Endothelial cell (in vitro differentiated cells): ENCODE data around the gene TFCP2L1. TPM values are rescaled to one million over a fixed set of nuclear protein-coding genes. Genes with fewer than 3 reads are reported as not detected.

Source experiments
- DNase-seq: peaks from one replicate; pipeline ENCODE4 v3.0.0; 2021; ENCODE audit warnings: low spot score
- H3K27ac Mint-ChIP-seq: one replicate; pipeline ENCODE4 v1.8.0; 2021; ENCODE audit warnings: mixed read lengths, inconsistent platforms; ENCODE audit not compliant: unreplicated experiment
- H3K27me3 Mint-ChIP-seq: one replicate; pipeline ENCODE4 v1.8.0; 2021; ENCODE audit warnings: mild to moderate bottlenecking, moderate library complexity, mixed read lengths, inconsistent platforms; ENCODE audit not compliant: unreplicated experiment
- H3K36me3 Mint-ChIP-seq: one replicate; pipeline ENCODE4 v1.8.0; 2021; ENCODE audit warnings: mild to moderate bottlenecking, low read depth, mixed read lengths, inconsistent platforms; ENCODE audit not compliant: unreplicated experiment
- H3K4me1 Mint-ChIP-seq: one replicate; pipeline ENCODE4 v1.8.0; 2021; ENCODE audit warnings: mild to moderate bottlenecking, mixed read lengths, inconsistent platforms; ENCODE audit not compliant: unreplicated experiment
- H3K4me3 Mint-ChIP-seq: one replicate; pipeline ENCODE4 v1.8.0; 2021; ENCODE audit warnings: mild to moderate bottlenecking, mixed read lengths, inconsistent platforms; ENCODE audit not compliant: unreplicated experiment
- H3K9me3 Mint-ChIP-seq: one replicate; pipeline ENCODE4 v1.8.0; 2021; ENCODE audit warnings: mixed read lengths, inconsistent platforms; ENCODE audit not compliant: unreplicated experiment
- total RNA-seq: library from RNA; stranded (reverse); fragmentation: NEBNext Ultra II Directional; extraction: Animal tissue kit (Norgen Biotek cat#: 25700); gene quantifications from one replicate; pipeline ENCODE4 v1.2.1, GENCODE V29; 2021; ENCODE audit not compliant: unreplicated experiment
- TF ChIP-seq, protein P1 (sequence below): fragments of 200-600 bp; sonication (generic); IDR thresholded peaks from one replicate; pipeline ENCODE4 v1.5.0; 2021; ENCODE audit warnings: antibody characterized with exemption; ENCODE audit not compliant: unreplicated experiment

Gene TFCP2L1
- total RNA-seq, 1 donor from 2014 or later = 1.7 TPM

DNA sequence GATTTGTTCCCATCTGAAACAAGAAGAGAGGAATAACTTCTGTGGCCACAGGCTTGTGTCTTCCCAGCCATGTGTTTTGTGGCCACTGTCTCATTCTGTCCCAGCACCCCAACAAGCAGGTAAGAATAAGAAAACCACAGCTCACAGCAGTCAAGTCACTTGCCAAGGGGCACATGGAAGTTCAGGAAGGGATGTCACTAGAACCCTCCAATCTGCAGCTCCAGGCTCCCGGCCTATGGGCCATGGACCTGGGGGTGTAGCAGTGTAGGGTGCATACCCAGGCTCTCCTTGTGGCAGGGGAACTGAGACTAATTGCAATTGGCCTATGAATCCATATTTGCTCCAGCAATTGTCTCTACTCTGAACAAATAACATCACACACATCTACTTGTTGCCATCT is 112.5 kb downstream of the TFCP2L1 start:
- H3K27ac Mint-ChIP-seq = no peak overlapping the region
- peaks cover 5% of the 10 kb centered on the region for H3K36me3 Mint-ChIP-seq
- no peak overlapping the region for H3K4me3 Mint-ChIP-seq
- TF ChIP-seq, protein P1, sequence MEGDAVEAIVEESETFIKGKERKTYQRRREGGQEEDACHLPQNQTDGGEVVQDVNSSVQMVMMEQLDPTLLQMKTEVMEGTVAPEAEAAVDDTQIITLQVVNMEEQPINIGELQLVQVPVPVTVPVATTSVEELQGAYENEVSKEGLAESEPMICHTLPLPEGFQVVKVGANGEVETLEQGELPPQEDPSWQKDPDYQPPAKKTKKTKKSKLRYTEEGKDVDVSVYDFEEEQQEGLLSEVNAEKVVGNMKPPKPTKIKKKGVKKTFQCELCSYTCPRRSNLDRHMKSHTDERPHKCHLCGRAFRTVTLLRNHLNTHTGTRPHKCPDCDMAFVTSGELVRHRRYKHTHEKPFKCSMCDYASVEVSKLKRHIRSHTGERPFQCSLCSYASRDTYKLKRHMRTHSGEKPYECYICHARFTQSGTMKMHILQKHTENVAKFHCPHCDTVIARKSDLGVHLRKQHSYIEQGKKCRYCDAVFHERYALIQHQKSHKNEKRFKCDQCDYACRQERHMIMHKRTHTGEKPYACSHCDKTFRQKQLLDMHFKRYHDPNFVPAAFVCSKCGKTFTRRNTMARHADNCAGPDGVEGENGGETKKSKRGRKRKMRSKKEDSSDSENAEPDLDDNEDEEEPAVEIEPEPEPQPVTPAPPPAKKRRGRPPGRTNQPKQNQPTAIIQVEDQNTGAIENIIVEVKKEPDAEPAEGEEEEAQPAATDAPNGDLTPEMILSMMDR = no peak
- DNase-seq = no peak
- no peaks in the 10 kb centered on the region for H3K27me3 Mint-ChIP-seq
- peaks cover 11% of the 10 kb centered on the region for H3K9me3 Mint-ChIP-seq
- no peaks in the 10 kb centered on the region for H3K4me1 Mint-ChIP-seq

DNA sequence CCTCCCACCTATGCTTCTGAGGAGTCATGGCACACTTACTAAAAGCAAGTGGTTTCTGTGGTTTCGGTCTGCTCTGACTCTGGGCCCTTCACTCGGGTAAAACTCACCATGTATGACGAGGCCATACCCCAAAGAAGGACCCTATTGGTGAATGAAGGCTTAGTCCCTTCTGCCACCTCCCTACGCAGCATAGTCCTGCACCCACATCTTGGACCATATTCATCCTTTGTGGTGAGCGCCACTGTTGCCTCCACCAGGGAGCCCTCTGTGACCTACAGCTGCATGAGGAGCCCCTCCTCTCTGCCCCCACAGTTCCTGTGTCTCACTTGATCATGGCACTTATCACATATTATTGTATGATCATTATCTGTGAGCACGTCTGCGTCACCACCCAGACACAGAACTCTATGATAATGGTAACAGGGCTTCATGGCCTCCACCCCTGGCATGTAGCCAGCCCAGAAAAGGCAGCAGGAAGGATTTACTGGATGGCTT is 113.3 kb downstream of the TFCP2L1 start:
- peaks cover 11% of the 10 kb centered on the region for H3K9me3 Mint-ChIP-seq

DNA sequence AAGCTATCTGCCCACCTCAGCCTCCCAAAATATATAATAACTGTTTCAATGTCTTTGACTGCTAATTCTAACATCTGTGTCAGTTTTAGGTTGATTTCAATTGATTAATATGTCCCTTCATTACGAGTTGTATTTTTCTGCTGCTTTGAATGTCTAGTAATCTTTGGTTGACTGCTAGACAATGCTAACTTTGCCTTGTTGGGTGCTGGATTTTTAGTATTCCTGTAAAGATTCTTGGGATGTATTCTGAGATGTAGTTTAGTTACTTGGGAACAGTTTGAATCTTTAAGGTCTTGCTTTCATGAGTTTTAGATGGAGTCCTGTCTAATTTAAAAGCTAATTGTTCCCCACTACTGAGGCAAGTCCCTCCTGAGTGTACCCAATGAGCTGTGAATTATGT is 114.4 kb downstream of the TFCP2L1 start:
- H3K9me3 Mint-ChIP-seq = peaks cover 11% of the 10 kb centered on the region
- H3K27ac Mint-ChIP-seq = no peak overlapping the region
- no peaks in the 10 kb centered on the region for H3K4me1 Mint-ChIP-seq
- no peaks in the 10 kb centered on the region for H3K27me3 Mint-ChIP-seq
- peaks cover 5% of the 10 kb centered on the region for H3K36me3 Mint-ChIP-seq
- no peak overlapping the region for H3K4me3 Mint-ChIP-seq
- no peak for DNase-seq
- TF ChIP-seq, protein P1 = no peak

More for the DNA sequence above, 113.3 kb downstream of the TFCP2L1 start:
- no peak overlapping the region for H3K4me3 Mint-ChIP-seq
- H3K27me3 Mint-ChIP-seq = no peaks in the 10 kb centered on the region
- peaks cover 5% of the 10 kb centered on the region for H3K36me3 Mint-ChIP-seq
- H3K27ac Mint-ChIP-seq = no peak overlapping the region
- DNase-seq = no peak
- H3K4me1 Mint-ChIP-seq = no peaks in the 10 kb centered on the region
- TF ChIP-seq, protein P1 = no peak

DNA sequence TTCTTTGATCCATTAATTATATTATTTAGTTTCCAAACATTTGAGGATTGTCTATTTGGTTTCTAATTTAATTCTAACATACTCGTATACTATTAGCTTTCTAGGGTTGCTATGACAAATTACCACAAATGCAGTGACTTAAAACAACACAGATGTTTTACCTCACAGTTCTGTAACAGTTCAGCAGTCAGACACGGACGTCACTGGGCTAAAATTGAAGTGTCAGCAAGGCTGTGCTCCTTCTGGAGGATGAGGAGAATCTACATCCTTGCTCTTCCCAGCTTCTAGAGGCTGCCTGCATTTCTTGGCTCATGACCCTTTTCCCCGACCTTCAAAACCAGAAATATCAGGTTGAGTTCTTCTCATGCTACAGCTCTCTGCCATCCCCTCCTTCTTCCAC is 117.6 kb downstream of the TFCP2L1 start:
- Mint-ChIP-seq H3K4me3 (no peak overlapping the region), H3K4me1 (no peaks in the 10 kb centered on the region), H3K27ac (no peak overlapping the region), H3K36me3 (peaks cover 5% of the 10 kb centered on the region), H3K9me3 (peaks cover 11% of the 10 kb centered on the region), H3K27me3 (no peaks in the 10 kb centered on the region)
- no peak for DNase-seq
- TF ChIP-seq, protein P1 = no peak

Other genes with a start within 250 kb of the TFCP2L1 start
- not detected for gene RNU4ATAC, start 245.7 kb upstream of the TFCP2L1 start, total RNA-seq